ENCODE measurements around the gene VKORC1L1.
"Not testable (repeated sequence)": the region's sequence is repeated elsewhere in the genome, so short reads cannot be mapped to it uniquely, and the experiment has no call there.

DNA sequence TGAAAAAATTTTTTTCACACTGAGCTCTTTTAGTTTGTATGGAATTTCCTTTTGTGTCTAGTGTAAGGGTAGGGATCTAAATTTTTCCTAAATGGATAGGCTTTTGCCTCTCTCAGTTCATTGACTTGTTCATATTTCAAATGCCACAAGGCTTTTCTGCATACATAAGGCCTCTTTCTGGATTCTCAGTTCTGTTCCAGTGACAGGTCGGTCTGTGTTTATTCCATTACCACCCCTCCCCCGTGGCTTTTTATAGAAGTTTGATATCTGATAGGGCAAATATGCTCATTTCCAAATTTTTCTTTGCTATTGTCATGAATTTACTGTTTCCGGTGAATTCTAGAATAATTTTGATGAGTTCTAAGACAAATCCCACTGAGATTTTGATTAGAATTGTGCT is 12.7 kb downstream of the VKORC1L1 start:
- TF ChIP-seq, protein P1, sequence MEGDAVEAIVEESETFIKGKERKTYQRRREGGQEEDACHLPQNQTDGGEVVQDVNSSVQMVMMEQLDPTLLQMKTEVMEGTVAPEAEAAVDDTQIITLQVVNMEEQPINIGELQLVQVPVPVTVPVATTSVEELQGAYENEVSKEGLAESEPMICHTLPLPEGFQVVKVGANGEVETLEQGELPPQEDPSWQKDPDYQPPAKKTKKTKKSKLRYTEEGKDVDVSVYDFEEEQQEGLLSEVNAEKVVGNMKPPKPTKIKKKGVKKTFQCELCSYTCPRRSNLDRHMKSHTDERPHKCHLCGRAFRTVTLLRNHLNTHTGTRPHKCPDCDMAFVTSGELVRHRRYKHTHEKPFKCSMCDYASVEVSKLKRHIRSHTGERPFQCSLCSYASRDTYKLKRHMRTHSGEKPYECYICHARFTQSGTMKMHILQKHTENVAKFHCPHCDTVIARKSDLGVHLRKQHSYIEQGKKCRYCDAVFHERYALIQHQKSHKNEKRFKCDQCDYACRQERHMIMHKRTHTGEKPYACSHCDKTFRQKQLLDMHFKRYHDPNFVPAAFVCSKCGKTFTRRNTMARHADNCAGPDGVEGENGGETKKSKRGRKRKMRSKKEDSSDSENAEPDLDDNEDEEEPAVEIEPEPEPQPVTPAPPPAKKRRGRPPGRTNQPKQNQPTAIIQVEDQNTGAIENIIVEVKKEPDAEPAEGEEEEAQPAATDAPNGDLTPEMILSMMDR (IDR thresholded peaks at IDR 0.05; ENCODE audit: low read length) = not testable (repeated sequence)
- TF ChIP-seq EZH2 (IDR thresholded peaks at IDR 0.05; ENCODE audit: borderline replicate concordance, low read length) = not testable (repeated sequence)
